Body of pancreas (tissue), 4 donors: Measurements from ENCODE around the gene HTR3E.

ENCODE experiments used
- CTCF ChIP-seq, 7 experiments: fragments of 450-650 bp in 4 of 7; fragments of 200-600 bp in 3 of 7; sonication (generic) in 3 of 7; IDR thresholded peaks; one replicate each; pipeline ENCODE4 v1.5.1; 2016 to 2019; ENCODE audit warnings: antibody characterized with exemption in 7 of 7
- POLR2A ChIP-seq, 3 donors: fragments of 450-650 bp; IDR thresholded peaks; one replicate each; pipeline ENCODE4 v1.6.1; 2016; ENCODE audit warnings: antibody characterized with exemption in 3 of 3, mild to moderate bottlenecking in 2 of 3

DNA sequence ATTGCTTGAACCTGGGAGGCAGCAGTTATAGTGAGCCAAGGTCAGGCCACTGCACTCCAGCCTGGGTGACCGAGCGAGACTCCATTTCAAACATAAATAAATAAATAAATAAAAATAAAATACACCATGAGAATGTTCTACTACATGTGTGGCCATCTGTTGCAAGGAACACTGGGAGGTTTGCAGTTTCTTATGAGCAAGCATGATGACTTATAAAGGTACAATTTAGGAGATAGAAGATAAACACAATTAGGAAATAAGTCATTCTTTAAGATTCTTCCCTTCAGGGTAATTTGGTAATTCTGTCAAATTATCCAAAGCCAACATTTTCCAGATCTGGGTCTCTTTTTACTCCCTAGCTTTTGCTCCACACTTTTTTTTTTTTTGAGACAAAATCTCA is 30.7 kb upstream of the HTR3E start:
- TF ChIP-seq POLR2A (IDR thresholded peaks at IDR 0.05) (no peak), CTCF (IDR thresholded peaks at IDR 0.05) (no peak)
